SHP77 treated with DMSO at 0.1 percent for 48 hours (cell line): ENCODE data around the gene SCARB1.

Experiments used
- DNase-seq: peaks from one replicate; lab custom pipeline; 2025; lab: John Stamatoyannopoulos, UW

The SCARB1 gene

GRCh38 chr12:124730455-124730932 is 133.2 kb downstream of the SCARB1 start:
- DNase-seq, result no peak

GRCh38 chr12:124727922-124728321 is 135.7 kb downstream of the SCARB1 start:
- DNase-seq, result no peak

DNA sequence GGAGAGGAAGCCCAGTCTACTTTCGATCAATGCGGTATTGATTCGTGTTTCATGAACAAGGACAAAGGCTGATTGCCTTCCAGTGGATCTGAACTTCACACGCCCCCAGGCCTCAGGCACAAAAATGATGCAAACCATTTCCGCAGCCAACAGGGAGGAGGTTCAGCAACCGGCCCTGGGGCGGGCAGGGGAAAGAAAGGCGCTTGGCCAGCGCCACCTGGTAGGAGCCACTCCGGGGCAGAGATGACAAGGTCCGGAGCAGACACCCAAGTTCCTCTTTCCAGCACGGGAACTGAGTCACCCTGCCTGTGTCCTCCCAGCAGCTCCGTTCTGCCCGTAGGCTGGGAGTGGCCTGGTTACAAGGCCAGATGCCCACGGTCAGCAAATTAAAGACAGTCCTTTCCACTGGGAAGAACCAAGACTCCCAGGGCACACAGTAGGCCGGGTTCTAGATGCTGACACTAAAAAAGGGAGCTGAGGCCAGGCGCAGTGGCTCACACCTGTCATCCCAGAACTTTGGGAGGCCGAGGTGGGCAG is 136.3 kb downstream of the SCARB1 start:
- no peak for DNase-seq
